Stimulated activated CD4-positive, alpha-beta T cell treated with anti-CD3 and anti-CD28 coated beads, Interleukin-2, amount 100 ng/mL, for 24 hours (primary cell): Measurements from ENCODE around the gene SPRED1.

Experiments
- DNase-seq, 2 donors: peaks; one replicate each; pipeline ENCODE4 v3.0.0-alpha.2; 2020

Gene SPRED1

GRCh38 chr15:38252481-38253350, at the start of gene SPRED1:
Gene SPRED1 (plus strand): TSS chr15:38252836. CDS start chr15:38253186, 350 bp downstream.
- peak; percentile 23 to 32 for DNase-seq

GRCh38 chr15:38205526-38206272, 46.9 kb upstream of the SPRED1 start:
- DNase-seq: no peak

- DNase-seq: no peak
Measured at GRCh38 chr15:38207621-38208020, 45.0 kb upstream of the SPRED1 start.

DNA sequence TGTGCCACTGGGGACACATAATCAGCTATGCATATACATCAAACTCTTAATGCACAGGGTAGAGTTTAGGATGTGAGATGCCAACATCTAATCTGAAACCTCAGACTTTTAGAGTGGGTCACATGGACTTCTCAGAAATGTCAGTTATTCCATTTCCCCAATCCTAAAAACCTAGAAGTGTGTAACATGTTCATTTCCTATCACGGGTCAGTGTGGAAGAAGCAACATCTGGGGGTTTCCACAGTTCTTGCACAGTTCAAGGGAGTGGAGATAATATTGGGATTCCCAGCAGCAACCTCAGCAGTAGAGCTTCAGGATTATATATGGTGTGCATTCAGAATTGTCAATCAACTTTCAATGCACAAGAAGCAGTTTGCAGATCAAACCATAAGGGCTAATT, 44.4 kb upstream of the SPRED1 start:
- no peak for DNase-seq

DNA sequence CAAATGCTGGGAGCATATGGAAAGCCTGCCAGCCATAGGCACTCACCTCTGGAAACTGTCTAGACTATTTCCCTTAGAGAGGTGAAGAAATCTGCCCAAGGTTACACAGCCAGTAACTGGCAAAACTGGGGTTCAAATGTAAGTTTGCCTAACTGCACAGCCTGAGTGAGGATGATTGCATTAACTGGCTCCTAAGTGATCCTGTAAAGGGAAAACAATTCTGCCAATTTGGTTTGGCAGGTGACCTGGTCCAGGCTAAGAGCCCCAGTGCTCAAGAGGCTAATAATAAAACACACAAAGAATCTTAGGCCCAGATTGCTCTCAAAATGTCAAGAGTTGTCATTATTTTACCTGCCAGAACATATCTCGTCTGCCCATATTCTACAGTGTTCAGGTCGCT, 43.9 kb upstream of the SPRED1 start:
- no peak for DNase-seq

- DNase-seq: no peak
Measured at GRCh38 chr15:38211249-38211648, 41.4 kb upstream of the SPRED1 start.

GRCh38 chr15:38211811-38212210, 40.8 kb upstream of the SPRED1 start:
- DNase-seq: no peak

GRCh38 chr15:38212729-38213351, 39.8 kb upstream of the SPRED1 start:
- DNase-seq: no peak

GRCh38 chr15:38213356-38213755, 39.3 kb upstream of the SPRED1 start:
- no peak for DNase-seq

DNA sequence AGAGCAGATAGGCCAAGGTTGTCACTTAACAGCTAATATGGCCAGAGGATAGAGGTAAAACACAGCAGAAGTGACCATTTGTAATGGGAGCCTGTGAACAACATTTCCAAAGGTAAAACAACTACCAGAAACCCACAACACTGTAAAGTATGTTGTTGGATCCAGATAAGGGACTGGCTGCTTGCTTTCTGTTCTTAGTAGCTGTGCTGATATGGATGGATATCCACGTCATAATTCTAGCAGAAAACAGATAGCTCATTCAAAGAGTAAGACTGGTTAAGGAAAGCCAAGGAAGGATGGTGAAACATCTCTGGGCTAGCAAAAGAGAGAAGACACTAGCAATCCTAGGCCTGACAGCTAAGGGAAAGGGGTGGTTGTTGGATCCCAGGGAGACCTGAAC, 36.9 kb upstream of the SPRED1 start:
- DNase-seq: no peak

DNA sequence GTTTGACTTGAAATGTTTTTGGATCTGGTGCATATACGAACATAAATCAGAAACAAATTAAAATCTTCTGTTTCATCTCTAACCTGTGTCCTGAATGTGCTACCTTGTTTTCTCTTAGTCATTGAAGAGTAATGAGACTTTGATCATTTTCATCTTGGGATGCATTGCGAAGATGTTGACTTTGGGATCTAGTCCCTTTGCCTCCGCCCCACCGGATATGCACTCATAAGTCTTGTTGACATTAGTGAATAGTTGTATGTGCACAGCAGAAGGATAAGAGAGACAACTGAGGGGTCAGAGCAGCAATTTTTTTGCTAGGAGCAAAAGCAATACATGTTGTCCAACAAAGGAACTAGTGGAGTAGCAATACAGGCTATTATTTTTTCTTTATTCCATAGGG, 35.9 kb upstream of the SPRED1 start:
- DNase-seq: no peak

- no peak for DNase-seq
Measured at GRCh38 chr15:38217191-38217595, 35.4 kb upstream of the SPRED1 start.

DNA sequence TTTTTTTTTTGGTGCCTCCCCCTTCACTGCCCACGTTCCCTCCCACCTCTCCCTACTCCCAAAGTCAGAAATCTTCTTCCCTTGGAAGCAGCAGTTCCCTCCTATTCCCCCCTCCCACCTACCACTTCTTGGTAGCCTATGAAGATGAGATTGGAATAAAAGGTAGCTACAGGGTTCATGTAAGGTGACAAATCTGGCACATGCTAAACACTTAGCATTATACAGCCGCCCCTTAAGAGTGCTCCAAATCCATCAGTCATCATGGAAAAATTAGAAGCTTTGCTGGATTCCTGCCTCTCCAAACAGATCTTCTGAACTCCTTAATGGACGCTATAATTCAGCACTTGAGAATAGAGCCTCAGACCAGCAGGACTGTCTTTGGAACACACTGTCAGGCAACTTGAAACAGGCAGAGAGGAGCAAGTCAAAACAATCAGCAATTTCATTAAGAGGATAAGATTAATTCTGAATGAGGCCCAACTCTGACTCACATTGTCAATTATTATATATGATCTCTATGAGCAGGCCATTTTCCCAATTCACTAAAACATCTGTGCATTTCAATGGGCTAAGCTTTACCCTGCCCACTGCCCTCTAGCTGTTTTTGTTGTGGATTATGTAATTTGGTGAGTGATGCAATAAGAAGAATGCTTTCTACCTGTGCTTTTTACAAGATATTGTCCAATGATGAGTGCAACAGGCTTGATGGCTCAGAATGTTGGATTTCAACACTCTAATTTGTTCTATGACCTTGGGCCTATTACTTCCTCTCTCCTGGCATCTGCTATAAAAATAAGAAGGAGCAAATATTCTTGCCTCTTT, 34.6 kb upstream of the SPRED1 start:
- DNase-seq: no peak

GRCh38 chr15:38220606-38221273, 31.9 kb upstream of the SPRED1 start:
- DNase-seq: no peak

DNA sequence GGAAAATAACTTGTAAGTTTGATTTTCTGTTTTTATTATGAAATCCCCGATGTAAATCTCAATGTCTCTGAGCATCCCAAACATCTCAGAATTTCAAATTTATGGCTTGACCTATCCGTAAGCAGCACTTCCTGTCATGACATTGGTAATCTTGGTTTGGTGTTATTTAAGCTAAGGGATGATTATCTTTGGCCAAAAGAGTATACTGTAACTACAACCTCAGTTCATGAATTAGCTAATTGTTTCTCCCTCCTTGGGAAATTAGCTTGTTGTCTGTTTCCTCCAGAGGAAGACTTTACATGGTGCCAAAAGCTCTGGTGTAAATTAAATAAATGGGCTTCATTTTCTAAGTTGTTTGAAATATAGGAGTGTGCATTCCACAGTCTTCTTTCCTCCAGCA, 28.1 kb upstream of the SPRED1 start:
- DNase-seq: no peak

GRCh38 chr15:38225381-38225780, 27.3 kb upstream of the SPRED1 start:
- no peak for DNase-seq

DNA sequence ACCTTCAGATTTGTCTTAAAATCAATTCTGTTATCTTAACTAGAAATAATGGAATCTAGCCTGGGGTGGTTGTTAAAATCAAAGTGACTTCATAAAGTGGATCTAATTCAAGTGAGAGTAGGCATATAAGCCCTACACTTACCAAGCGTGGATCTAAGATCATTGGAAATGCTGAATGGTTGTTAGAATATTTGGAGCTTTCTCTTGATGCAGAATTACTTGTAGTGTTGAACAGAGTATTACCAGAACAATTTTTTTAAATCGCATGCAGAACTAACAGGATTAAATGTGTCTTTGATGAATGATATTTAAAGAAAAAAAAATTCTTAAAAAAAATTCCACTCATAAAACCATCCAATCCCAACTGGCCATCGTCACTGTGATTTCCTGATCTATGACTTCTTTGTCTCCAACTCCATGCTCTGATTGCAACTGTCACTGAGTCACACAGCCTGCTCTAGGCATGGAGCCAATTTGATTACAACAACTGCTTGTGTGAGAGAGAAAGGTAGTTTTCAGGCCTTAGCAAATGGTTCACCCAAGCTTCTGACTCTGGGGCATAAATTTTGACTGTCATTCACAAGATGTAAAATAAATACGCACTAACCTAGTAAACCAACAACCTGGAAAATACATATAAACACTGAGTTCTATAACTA, 25.9 kb upstream of the SPRED1 start:
- DNase-seq: no peak

GRCh38 chr15:38227941-38228340, 24.7 kb upstream of the SPRED1 start:
- DNase-seq: no peak

- no peak for DNase-seq
Measured at GRCh38 chr15:38228618-38229017, 24.0 kb upstream of the SPRED1 start.

DNA sequence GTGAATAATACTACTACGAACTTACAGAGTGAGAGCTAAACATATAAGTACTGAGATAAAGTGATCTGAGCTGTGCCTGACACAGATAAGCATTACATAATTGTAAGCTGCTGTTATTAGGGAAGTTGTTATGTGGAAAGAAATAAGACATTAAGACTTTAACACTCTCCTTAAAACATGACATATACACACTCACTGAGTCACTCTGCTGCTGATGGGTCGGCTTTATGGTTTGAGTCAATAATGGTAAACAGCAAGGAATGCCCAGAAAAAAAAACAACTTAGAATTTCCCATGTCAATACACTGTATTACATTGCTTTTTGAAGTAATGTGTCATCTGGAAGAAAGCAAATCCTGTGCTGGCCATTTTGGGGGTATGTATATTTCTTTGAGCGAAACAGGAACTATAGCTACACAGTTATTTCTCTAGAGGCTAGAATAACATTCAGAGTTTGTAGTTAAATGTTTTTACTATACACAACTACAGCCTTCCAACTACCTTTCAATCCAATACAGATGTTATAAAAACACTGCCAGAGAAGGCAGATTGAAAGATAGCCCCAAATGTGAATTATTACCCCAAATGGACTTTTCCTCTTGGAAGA, 22.8 kb upstream of the SPRED1 start:
- DNase-seq: no peak

- no peak for DNase-seq
Measured at GRCh38 chr15:38231436-38231835, 21.2 kb upstream of the SPRED1 start.
